Activated CD4-positive, CD25-positive, alpha-beta regulatory T cell treated with anti-CD3 and anti-CD28 coated beads, Interleukin-2, amount 50 U/mL, for 72 hours (primary cell): ENCODE data around the gene ABCC2.
"Not testable (repeated sequence)": the region's sequence is repeated elsewhere in the genome, so short reads cannot be mapped to it uniquely, and the experiment has no call there.

Source experiments
- DNase-seq: peaks from one replicate; pipeline ENCODE4 v3.0.0; 2021

Gene ABCC2

DNA sequence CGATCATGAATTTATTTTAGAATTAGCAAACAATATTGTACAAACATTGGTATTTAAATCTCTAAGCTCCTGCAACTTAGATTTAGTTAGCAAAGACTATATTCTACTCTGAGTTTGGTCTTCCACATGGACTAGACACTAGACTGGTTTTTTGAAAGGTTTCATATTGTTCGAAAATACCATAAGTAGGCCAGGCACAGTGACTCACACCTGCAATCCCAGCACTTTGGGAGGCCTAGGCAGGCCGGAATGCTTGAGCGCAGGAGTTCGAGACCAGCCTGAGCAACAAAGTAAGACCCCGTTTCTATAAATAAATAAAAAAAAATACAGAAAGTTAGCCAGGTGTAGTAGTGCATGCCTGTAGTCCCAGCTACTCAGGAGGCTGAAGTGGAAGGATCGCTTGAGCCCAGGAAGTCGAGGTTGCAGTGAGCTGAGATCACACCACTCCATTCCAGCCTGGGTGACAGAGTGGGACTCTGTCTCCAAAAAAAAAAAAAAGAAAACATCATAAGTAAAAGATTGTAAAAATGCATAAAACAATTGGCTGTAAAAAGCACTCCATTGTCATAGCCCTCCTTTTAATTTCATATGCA is 73.1 kb downstream of the ABCC2 start:
- no peak for DNase-seq

DNA sequence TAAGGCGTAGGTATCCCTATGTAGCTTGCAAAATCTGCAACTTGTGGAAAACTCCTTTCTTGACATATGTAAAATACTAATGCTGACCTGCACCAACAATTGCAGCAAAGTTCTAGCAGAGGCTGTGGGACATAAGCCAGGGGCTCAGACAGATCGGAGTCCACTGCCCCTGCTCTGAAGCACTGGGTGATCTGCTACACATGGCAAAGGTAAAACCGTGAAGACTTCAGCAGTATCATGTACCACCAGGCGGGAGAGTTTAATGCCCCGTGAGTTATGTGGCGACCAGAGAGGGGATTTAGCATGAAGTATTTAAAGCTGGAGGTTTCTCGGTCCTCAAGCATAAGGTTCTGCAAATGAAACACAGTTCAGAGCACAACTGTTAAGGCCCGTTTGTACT is 76.4 kb downstream of the ABCC2 start:
- DNase-seq = no peak

DNA sequence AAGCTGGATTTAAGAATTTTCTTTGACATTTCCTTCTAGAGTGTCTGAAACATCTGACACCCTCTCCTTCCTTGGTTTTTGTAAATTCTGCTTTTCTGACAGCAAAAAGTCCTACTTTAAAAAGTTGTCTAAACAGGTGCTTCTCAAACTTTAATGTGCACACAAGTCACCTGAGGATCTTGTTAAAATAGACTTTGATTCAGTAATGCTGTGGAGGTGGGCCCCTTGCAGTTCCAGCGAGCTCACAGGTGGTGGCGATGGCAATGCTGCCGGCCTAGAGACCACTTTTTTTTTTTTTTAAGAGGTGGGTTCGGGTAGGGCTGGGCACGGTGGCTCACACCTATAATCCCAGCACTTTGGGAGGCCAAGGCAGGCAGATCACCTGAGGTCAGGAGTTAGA is 77.1 kb downstream of the ABCC2 start:
- no peak for DNase-seq

GRCh38 chr10:99860466-99860865 is 78.0 kb downstream of the ABCC2 start:
- DNase-seq = no peak

- DNase-seq = not testable (repeated sequence)
Measured at GRCh38 chr10:99863535-99864240, 81.2 kb downstream of the ABCC2 start.

DNA sequence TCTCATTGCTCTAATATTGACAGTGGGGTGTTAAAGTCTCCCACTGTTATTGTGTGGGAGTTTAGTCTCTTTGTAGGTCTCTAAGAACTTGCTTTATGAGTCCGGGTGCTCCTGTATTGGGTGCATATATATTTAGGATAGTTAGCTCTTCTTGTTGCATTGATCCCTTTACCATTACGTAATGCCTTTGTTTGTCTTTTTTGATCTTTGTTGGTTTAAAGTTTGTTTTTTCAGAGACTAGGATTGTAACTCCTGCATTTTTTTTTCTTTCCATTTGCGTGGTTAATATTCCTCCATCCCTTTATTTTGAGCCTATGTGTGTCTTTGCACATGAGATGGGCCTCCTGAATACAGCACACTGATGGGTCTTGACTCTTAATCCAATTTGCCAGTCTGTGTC is 84.8 kb downstream of the ABCC2 start:
- not testable (repeated sequence) for DNase-seq

DNA sequence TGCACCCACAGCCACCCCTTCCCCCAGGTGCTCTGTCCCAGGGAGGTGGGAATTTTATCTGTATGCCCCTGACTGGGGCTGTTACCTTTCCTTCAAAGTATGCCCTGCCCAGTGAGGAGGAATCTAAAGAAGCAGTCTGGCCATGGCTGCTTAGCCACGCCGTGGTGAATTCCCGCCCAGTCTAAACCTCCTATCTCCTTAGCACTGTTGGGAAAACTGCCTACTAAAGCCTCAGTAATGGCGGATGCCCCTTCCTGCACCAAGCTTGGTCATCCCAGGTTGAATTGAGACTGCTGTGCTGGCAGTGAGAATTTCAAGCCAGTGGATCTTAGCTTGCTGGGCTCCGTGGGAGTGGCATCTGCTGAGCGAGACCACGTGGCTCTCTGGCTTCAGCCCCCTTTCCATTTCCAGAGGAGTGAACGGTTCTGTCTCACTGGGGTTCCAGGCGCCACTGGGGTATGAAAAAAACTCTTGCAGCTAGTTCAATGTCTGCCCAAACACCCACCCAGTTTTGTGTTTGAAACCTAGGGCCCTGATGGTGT is 87.2 kb downstream of the ABCC2 start:
- DNase-seq = no peak

DNA sequence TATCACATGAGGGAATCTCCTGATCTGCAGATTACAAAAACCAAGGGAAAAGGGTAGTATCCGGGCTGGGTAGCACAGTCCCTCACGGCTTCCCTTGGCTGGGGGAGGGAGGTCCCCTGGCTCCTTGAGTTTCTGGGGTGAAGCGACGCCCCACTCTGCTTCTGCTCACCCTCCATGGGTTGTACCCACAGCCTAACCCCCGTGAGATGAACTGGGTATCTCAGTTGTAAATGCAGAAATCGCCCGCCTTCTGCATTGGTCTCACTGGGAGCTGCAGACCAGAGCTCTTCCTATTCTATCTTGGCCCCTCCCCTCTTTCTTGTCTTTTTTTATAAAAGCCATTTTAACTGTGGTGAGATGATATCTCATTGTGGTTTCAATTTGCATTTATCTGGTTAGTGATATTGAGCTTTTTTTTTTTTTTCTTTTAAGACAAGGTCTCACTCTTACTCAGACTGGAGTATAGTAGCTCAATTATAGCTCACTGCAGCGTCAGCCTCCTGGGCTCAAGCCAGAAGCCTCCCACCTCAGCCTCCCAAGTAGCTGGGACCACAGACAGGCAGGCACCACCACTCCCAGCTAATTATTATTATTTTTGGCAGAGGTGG is 87.8 kb downstream of the ABCC2 start:
- DNase-seq = no peak

- DNase-seq = no peak
Measured at GRCh38 chr10:99872367-99873162, 90.1 kb downstream of the ABCC2 start.

DNA sequence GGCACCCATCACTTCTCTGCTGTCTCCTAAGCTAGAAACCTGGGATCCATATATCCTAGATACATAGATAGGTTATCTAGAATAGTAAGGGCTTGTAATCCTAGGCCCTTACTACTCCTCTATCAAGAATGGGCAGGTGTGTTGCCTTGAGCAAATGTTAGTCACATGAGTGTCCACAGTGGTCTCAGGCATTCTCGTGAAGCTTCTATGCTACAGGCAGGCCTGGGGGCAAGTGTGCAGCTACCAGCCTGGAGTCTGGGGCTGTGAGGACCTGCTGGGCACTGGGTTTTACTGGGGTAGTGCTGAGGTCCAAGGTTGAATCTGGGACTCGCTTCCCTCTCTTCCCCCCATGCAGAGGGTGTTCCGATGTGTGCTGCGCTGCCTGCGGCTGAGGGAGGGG is 91.4 kb downstream of the ABCC2 start:
- DNase-seq = no peak

DNA sequence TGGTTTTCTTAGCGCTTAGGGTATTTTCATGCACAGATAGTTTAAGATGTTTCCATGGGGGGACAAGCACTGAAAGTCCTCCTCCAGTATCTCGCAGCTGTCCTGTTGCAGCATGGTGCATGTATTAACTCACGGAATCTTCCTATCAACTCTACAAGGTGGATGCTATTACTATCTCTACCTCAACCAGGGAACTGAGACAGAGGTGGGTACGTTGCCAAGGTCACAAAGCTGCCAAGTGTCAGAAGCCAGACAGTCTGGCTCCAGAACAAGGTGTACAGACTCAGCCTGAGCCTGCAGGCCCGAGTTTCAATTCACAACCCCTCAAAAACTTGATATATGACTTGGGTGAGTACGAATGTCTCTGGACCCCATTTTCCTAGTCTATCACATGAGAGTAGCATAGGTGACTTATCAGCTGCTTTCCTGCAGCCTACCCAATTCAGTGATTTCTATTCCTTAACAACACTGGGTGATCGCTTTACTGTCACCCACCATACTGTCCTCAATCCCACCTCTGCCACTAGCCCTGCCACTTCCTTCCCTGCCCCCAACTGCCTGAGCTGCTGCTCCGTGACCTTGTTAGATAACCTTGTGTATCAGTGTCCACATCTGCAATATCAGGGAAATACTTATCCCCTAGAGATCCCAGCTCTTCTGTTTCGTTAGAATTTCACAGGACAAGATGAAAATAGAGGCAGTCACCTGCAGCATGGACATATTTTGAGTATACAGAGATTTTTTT is 92.1 kb downstream of the ABCC2 start:
- no peak for DNase-seq

DNA sequence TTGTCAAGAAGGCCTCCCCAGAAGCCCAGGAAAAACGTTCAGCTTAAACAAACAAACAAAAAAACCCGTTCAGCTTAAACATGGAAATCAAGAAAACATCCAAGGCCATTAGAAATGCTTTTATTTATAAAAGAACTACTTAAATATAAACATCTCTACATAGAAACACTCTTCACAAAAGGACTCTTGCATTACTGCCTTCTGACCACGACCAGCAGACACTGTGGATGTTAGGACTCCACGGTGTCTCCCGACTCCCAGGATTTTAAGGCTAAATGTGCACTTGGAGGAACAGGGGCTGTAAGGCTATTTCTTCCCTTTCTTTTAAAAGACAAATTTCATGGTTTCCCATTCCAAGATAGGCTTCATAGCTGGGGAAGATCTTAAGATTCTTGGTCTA is 93.0 kb downstream of the ABCC2 start:
- no peak for DNase-seq

DNA sequence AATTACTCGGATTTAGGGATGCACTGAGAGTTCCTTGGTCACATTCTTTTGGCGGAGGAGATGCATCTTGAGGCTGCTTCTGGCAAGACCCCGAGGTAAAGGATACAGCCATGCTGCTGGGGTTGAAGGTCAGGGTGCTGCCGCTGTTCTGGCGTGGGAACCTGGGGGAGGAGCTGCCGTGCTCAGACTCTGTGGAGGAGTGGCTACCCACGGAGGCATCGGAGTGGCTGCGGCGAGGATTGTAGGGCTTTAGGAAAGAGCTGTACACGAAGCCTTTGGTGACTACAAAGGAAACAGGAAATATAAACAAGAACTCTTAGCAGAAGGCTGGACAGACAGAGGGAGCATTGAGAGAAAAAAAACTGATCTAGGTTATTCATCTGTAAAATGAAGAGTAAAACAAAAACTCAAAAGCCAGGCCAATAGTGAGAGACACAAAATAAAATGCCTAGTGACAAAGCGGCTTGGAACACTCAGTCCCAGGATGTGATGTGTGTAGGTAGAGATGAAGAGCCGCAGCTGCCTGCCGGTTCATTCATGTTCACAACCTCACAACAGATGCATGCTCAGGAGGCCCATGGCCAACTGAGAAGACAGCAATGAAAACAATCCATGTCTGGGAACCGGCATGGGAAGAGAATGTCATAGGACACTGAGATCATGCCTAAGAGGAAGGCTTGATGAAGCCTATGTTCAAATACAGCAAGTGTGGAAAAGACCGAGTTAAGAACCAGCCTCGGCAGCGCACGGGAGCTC is 97.8 kb downstream of the ABCC2 start:
- no peak for DNase-seq

- no peak for DNase-seq
Measured at GRCh38 chr10:99881371-99881770, 98.9 kb downstream of the ABCC2 start.

DNA sequence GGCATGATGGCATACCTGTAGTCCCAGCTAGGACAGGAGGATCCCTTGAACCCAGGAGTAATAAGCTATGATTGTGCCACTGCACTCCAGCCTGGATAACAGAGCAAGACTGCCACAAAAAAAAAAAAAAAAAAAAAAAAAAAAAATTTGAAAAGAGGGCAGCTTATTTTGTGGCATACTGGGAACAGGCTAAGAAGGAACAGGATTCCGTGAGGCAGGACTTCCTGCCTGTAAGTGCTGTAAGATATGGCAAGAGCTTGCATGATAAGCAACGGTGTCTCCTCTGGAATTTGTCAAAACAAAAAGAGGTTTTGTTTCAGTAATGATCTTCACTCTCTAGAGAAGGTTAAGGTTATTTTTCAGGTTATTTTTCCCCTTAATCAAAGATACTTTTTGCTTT is 101.1 kb downstream of the ABCC2 start:
- DNase-seq = no peak

GRCh38 chr10:99888622-99889021 is 106.2 kb downstream of the ABCC2 start:
- DNase-seq = no peak

GRCh38 chr10:99894613-99895012 is 112.2 kb downstream of the ABCC2 start:
- DNase-seq = no peak

DNA sequence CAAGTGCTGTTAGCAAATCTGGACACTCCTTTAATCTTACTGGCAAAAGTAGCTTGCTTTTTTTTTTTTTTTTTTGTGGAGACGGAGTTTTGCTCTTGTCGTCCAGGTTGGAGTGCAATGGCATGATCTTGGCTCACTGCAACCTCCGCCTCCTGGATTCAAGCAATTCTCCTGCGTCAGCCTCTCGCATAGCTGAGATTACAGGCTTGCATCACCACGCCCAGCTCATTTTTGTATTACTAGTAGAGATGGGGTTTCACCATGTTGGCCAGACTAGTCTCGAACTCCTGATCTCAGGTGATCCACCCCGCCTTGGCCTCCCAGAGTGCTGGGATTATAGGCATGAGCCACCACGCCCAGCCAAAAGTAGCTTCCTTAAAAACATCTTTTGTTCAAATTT is 112.6 kb downstream of the ABCC2 start:
- not testable (repeated sequence) for DNase-seq

DNA sequence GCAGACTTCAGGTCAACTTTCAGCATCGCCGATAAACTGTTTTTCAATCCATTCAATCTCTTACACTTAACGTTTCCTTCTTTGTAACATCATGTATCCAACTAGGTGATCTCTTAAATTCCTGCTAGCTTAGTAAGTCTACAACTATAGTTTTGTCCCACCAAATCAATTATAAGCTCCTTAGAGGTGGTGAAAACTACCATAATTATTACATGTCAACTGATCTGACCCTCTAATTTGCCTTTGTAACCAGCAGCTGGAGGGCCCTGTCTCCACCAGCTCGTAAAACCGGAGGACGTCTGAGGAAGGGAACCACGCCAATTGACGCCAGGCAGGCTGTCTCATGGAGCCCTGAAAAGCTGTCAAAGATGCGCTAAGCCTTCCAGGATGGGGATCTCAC is 113.4 kb downstream of the ABCC2 start:
- DNase-seq = no peak
